GM12878 (cell line): ENCODE measurements around the gene EFCAB10. TPM values are rescaled to one million over a fixed set of nuclear protein-coding genes. Genes with fewer than 3 reads are reported as not detected.

ENCODE experiments used
- ATAC-seq: fragments of 200-7000 bp; cut with Tn5 transposase; 3 replicates; pipeline ENCODE4 v1.9.1; 2020; ENCODE audit warnings: mild to moderate bottlenecking, moderate library complexity
- BruUV-seq: library from RNA; stranded (reverse); fragments of 400-500 nt; replicated peaks from 2 replicates; lab custom pipeline; 2021; lab: Mats Ljungman, UMichigan
- CTCF ChIA-PET: fragments of 300-600 bp; sonication (Branson Sonifier 250); formaldehyde crosslinking; extraction: SDS; loops from one replicate; lab custom pipeline; 2021; ENCODE audit warnings: inconsistent platforms; lab: Yijun Ruan, JAX
- POLR2A ChIA-PET: fragments of 350-600 bp; formaldehyde crosslinking; extraction: SDS; loops from one replicate; lab custom pipeline; 2021; ENCODE audit warnings: inconsistent platforms; lab: Charles Lee
- RAD21 ChIA-PET: fragments of 300-600 bp; sonication (Branson Sonifier 250); formaldehyde crosslinking; loops from one replicate; lab custom pipeline; 2023; ENCODE audit warnings: antibody characterized with exemption; ENCODE audit not compliant: unreplicated experiment; lab: Charles Lee
- SMC1A ChIA-PET: fragments of 300-600 bp; sonication (Branson Sonifier 250); formaldehyde crosslinking; loops from one replicate; lab custom pipeline; 2023; ENCODE audit not compliant: unreplicated experiment, uncharacterized antibody; lab: Charles Lee
- DNase-seq: peaks from one replicate; pipeline ENCODE4 v3.0.0-alpha.2; 2011; ENCODE audit warnings: low read depth, low spot score
- FAIRE-seq: peaks from 3 replicates; lab custom pipeline; 2011; peaks lifted over from hg19 to GRCh38; lab: Jason Lieb, UNC
- H2AFZ ChIP-seq: 2 replicates; pipeline ENCODE4 v1.6.0; 2011; ENCODE audit warnings: low read depth, low read length, control low read depth; ENCODE audit not compliant: control insufficient read depth
- H3K27ac ChIP-seq: 2 replicates; pipeline ENCODE4 v1.5.1; 2011; ENCODE audit warnings: control low read depth; ENCODE audit not compliant: control insufficient read depth, insufficient read depth
- H3K27me3 ChIP-seq, 2 experiments: replicated peaks in 1 of 2; 2 replicates each; pipeline versions ENCODE4 v1.6.0 to v1.6.1; 2011; ENCODE audit warnings: low read length in 1 of 2; ENCODE audit not compliant: control insufficient read depth in 2 of 2, insufficient read depth in 2 of 2
- H3K36me3 ChIP-seq, 2 experiments: 2 replicates each; pipeline ENCODE4 v1.5.1; 2011; ENCODE audit warnings: low read length in 1 of 2; ENCODE audit not compliant: control insufficient read depth in 2 of 2, insufficient read depth in 2 of 2
- H3K4me1 ChIP-seq: 2 replicates; pipeline ENCODE4 v1.6.1; 2011; ENCODE audit warnings: mild to moderate bottlenecking, low read length, moderate library complexity, mixed read lengths; ENCODE audit not compliant: control insufficient read depth, insufficient read depth
- H3K4me2 ChIP-seq: 2 replicates; pipeline ENCODE4 v1.6.0; 2011; ENCODE audit warnings: control low read depth; ENCODE audit not compliant: control insufficient read depth, insufficient read depth
- H3K4me3 ChIP-seq: fragments of 200-600 bp; sonication (generic); 2 replicates; pipeline ENCODE4 v1.5.1; 2016
- H3K79me2 ChIP-seq: 2 replicates; pipeline ENCODE4 v1.6.0; 2011; ENCODE audit warnings: low read length; ENCODE audit not compliant: control insufficient read depth, insufficient read depth
- H3K9ac ChIP-seq: 2 replicates; pipeline ENCODE4 v1.8.0; 2011; ENCODE audit warnings: low read length, control low read depth, mixed read lengths; ENCODE audit not compliant: control insufficient read depth, insufficient read depth
- H3K9me3 ChIP-seq: replicated peaks from 3 replicates; pipeline ENCODE4 v1.5.1; 2011; ENCODE audit warnings: mild to moderate bottlenecking, low read length; ENCODE audit not compliant: control insufficient read depth, insufficient read depth
- H4K20me1 ChIP-seq: 2 replicates; pipeline ENCODE4 v1.6.0; 2011; ENCODE audit not compliant: control insufficient read depth, insufficient read depth
- EGR1 ChIP-seq, 2 experiments: IDR thresholded peaks; 1 replicate in 1 of 2; 2 replicates in 1 of 2; pipeline ENCODE4 v1.6.1; 2011 to 2012; ENCODE audit warnings: low read depth in 2 of 2, low read length in 2 of 2, borderline replicate concordance in 1 of 2, mild to moderate bottlenecking in 1 of 2, moderate library complexity in 1 of 2
- NFYB ChIP-seq: IDR thresholded peaks from 2 replicates; pipeline ENCODE4 v1.6.1; 2011; ENCODE audit warnings: low read depth, mild to moderate bottlenecking, low read length, improper control_type of control experiment, moderate library complexity; ENCODE audit not compliant: insufficient read depth
- RCOR1 ChIP-seq: conservative IDR thresholded peaks from 2 replicates; pipeline ENCODE4 v1.6.1; 2012; ENCODE audit warnings: low read depth, low read length, improper control_type of control experiment
- SREBF2 ChIP-seq: IDR thresholded peaks from 2 replicates; pipeline ENCODE4 v1.6.1; 2012; ENCODE audit warnings: mild to moderate bottlenecking, low read length
- SRF ChIP-seq, 2 experiments: IDR thresholded peaks; 2 replicates each; pipeline ENCODE4 v1.6.1; 2011; ENCODE audit warnings: low read depth in 2 of 2, low read length in 2 of 2, mild to moderate bottlenecking in 1 of 2, moderate library complexity in 1 of 2
- WGBS: methylation state at CpG from one replicate; pipeline ENCODE4 v1.1.6; 2016; ENCODE audit warnings: low lambda C conversion rate; ENCODE audit not compliant: insufficient replicate concordance, insufficient coverage; ENCODE audit errors: missing lambda C conversion rate; 5-methylcytosine and 5-hydroxymethylcytosine counted together
- in situ Hi-C: fragments of 300-500 bp; cut with MboI; formaldehyde crosslinking; loops from 9 replicates; pipeline ENCODE4 v1.14.3; 2018; ENCODE audit warnings: mixed read lengths
- intact Hi-C: fragments of 100-400 bp; cut with micrococcal nuclease; formaldehyde crosslinking; loops from one replicate; pipeline ENCODE4 v1.14.2; 2022; ENCODE audit not compliant: unreplicated experiment
- polyA plus RNA-seq, 11 experiments: library from polyadenylated mRNA; depleted of rRNA in 4 of 11; unstranded in 6 of 11; stranded (reverse) in 5 of 11; fragments of >200 nt; fragmentation: Nextera tagmentation in 4 of 11; fragmentation: Illumina TruSeq in 1 of 11; extraction: Ambion mirVana in 4 of 11; extraction: Trizol in 1 of 11; gene quantifications; 1 replicate in 1 of 11; 2 replicates in 10 of 11; pipeline versions ENCODE4 v1.2.1 to v1.2.3, GENCODE V29; 2011 to 2016; ENCODE audit warnings: inconsistent platforms in 2 of 11, missing spikeins in 2 of 11, low read depth in 1 of 11
- total RNA-seq, 4 experiments: library from RNA; depleted of rRNA in 3 of 4; stranded (reverse); fragments of >200 nt in 3 of 4; fragmentation: Illumina TruSeq in 1 of 4; extraction: Trizol in 1 of 4; gene quantifications; 2 replicates each; pipeline versions ENCODE4 v1.2.1 to v1.2.3, GENCODE V29; 2013 to 2021
- TF ChIP-seq, protein P1 (sequence below): fragments of 450-650 bp; IDR thresholded peaks from 2 replicates; pipeline ENCODE4 v1.6.1; 2017; ENCODE audit warnings: mild to moderate bottlenecking, moderate library complexity
- TF ChIP-seq, protein P2 (sequence below): fragments of 450-650 bp; IDR thresholded peaks from 2 replicates; pipeline ENCODE4 v1.6.1; 2017; ENCODE audit warnings: low read depth, mild to moderate bottlenecking, moderate library complexity
- TF ChIP-seq, protein P3 (sequence below): IDR thresholded peaks from 2 replicates; pipeline ENCODE4 v1.6.1; 2011; ENCODE audit warnings: low read depth, low read length, improper control_type of control experiment, borderline replicate concordance
- TF ChIP-seq, protein P4 (sequence below): fragments of 450-650 bp; conservative IDR thresholded peaks from 2 replicates; pipeline ENCODE4 v1.6.1; 2017; ENCODE audit warnings: mild to moderate bottlenecking, moderate library complexity
- TF ChIP-seq, protein P5 (sequence below): fragments of 450-650 bp; IDR thresholded peaks from 2 replicates; pipeline ENCODE4 v1.6.1; 2017; ENCODE audit warnings: mild to moderate bottlenecking, moderate library complexity

The EFCAB10 gene
- total and polyA plus RNA-seq, 10 of the 15 experiments (the other 5 are each of a cell fraction or from before 2014, with no cell fraction given): 0.38 to 1.0 (median 0.54) TPM; not detected in 6

DNA sequence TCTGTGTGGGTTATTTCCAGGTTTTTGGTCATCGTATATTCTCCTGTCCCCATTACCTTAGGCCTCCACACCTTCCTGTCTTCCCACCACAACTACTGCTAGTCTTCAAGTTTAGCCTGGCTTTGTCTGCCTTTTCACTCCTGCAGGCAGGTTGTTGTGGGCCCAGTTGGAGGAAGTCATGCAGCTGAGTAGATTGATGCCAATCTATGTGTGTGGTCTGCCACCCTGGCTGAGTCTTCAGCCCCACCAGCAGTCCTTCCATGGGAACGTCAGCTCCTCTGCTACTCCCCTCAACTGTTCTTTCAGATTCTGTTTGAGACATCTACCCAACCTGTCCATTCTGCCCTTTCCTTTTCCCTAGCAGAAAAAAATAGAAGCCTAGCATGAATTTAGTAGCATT is 43.0 kb downstream of the EFCAB10 start:
- RAD21 ChIA-PET: no interaction called here
- CTCF ChIA-PET: interaction anchor here (1.0 kb wide), 1 partner anchor 9 kb away, joined by 3 read pairs; no protein-coding TSS in a partner anchor
- TF ChIP-seq SREBF2 (no peak), RCOR1 (no peak), SRF (IDR thresholded peaks at IDR 0.05; ENCODE audit: low read depth in 2 of 2, low read length in 2 of 2) (no peak), EGR1 (IDR thresholded peaks at IDR 0.05; ENCODE audit: borderline replicate concordance in 1 of 2, low read depth in 2 of 2, low read length in 2 of 2) (no peak), NFYB (no peak)
- TF ChIP-seq, protein P1, sequence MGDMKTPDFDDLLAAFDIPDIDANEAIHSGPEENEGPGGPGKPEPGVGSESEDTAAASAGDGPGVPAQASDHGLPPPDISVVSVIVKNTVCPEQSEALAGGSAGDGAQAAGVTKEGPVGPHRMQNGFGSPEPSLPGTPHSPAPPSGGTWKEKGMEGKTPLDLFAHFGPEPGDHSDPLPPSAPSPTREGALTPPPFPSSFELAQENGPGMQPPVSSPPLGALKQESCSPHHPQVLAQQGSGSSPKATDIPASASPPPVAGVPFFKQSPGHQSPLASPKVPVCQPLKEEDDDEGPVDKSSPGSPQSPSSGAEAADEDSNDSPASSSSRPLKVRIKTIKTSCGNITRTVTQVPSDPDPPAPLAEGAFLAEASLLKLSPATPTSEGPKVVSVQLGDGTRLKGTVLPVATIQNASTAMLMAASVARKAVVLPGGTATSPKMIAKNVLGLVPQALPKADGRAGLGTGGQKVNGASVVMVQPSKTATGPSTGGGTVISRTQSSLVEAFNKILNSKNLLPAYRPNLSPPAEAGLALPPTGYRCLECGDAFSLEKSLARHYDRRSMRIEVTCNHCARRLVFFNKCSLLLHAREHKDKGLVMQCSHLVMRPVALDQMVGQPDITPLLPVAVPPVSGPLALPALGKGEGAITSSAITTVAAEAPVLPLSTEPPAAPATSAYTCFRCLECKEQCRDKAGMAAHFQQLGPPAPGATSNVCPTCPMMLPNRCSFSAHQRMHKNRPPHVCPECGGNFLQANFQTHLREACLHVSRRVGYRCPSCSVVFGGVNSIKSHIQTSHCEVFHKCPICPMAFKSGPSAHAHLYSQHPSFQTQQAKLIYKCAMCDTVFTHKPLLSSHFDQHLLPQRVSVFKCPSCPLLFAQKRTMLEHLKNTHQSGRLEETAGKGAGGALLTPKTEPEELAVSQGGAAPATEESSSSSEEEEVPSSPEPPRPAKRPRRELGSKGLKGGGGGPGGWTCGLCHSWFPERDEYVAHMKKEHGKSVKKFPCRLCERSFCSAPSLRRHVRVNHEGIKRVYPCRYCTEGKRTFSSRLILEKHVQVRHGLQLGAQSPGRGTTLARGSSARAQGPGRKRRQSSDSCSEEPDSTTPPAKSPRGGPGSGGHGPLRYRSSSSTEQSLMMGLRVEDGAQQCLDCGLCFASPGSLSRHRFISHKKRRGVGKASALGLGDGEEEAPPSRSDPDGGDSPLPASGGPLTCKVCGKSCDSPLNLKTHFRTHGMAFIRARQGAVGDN: no peak
- TF ChIP-seq, protein P2, sequence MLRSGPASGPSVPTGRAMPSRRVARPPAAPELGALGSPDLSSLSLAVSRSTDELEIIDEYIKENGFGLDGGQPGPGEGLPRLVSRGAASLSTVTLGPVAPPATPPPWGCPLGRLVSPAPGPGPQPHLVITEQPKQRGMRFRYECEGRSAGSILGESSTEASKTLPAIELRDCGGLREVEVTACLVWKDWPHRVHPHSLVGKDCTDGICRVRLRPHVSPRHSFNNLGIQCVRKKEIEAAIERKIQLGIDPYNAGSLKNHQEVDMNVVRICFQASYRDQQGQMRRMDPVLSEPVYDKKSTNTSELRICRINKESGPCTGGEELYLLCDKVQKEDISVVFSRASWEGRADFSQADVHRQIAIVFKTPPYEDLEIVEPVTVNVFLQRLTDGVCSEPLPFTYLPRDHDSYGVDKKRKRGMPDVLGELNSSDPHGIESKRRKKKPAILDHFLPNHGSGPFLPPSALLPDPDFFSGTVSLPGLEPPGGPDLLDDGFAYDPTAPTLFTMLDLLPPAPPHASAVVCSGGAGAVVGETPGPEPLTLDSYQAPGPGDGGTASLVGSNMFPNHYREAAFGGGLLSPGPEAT: no peak
- TF ChIP-seq, protein P3, sequence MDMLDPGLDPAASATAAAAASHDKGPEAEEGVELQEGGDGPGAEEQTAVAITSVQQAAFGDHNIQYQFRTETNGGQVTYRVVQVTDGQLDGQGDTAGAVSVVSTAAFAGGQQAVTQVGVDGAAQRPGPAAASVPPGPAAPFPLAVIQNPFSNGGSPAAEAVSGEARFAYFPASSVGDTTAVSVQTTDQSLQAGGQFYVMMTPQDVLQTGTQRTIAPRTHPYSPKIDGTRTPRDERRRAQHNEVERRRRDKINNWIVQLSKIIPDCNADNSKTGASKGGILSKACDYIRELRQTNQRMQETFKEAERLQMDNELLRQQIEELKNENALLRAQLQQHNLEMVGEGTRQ: no peak
- TF ChIP-seq, protein P4, sequence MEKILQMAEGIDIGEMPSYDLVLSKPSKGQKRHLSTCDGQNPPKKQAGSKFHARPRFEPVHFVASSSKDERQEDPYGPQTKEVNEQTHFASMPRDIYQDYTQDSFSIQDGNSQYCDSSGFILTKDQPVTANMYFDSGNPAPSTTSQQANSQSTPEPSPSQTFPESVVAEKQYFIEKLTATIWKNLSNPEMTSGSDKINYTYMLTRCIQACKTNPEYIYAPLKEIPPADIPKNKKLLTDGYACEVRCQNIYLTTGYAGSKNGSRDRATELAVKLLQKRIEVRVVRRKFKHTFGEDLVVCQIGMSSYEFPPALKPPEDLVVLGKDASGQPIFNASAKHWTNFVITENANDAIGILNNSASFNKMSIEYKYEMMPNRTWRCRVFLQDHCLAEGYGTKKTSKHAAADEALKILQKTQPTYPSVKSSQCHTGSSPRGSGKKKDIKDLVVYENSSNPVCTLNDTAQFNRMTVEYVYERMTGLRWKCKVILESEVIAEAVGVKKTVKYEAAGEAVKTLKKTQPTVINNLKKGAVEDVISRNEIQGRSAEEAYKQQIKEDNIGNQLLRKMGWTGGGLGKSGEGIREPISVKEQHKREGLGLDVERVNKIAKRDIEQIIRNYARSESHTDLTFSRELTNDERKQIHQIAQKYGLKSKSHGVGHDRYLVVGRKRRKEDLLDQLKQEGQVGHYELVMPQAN: no peak
- TF ChIP-seq, protein P5, sequence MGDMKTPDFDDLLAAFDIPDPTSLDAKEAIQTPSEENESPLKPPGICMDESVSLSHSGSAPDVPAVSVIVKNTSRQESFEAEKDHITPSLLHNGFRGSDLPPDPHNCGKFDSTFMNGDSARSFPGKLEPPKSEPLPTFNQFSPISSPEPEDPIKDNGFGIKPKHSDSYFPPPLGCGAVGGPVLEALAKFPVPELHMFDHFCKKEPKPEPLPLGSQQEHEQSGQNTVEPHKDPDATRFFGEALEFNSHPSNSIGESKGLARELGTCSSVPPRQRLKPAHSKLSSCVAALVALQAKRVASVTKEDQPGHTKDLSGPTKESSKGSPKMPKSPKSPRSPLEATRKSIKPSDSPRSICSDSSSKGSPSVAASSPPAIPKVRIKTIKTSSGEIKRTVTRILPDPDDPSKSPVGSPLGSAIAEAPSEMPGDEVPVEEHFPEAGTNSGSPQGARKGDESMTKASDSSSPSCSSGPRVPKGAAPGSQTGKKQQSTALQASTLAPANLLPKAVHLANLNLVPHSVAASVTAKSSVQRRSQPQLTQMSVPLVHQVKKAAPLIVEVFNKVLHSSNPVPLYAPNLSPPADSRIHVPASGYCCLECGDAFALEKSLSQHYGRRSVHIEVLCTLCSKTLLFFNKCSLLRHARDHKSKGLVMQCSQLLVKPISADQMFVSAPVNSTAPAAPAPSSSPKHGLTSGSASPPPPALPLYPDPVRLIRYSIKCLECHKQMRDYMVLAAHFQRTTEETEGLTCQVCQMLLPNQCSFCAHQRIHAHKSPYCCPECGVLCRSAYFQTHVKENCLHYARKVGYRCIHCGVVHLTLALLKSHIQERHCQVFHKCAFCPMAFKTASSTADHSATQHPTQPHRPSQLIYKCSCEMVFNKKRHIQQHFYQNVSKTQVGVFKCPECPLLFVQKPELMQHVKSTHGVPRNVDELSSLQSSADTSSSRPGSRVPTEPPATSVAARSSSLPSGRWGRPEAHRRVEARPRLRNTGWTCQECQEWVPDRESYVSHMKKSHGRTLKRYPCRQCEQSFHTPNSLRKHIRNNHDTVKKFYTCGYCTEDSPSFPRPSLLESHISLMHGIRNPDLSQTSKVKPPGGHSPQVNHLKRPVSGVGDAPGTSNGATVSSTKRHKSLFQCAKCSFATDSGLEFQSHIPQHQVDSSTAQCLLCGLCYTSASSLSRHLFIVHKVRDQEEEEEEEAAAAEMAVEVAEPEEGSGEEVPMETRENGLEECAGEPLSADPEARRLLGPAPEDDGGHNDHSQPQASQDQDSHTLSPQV: no peak

More for the DNA sequence above, 43.0 kb downstream of the EFCAB10 start:
- no TSS peak for BruUV-seq
- Histone ChIP-seq H3K36me3 (peaks cover 3 to 18% of the 10 kb centered on the region in 2 experiments), H4K20me1 (no peaks in the 10 kb centered on the region), H3K9ac (no peak overlapping the region), H3K27ac (no peak overlapping the region), H3K9me3 (no peaks in the 10 kb centered on the region), H3K79me2 (peaks cover 5% of the 10 kb centered on the region), H3K4me3 (no peak overlapping the region), H3K27me3 (no peaks in the 10 kb centered on the region), H3K4me2 (no peak overlapping the region), H2AFZ (no peak overlapping the region), H3K4me1 (peaks cover 2% of the 10 kb centered on the region)
- 31% methylated on average over 2 of the region's 2 CpGs for WGBS
- DNase-seq: no peak
- SMC1A ChIA-PET: no interaction called here
- POLR2A ChIA-PET: no interaction called here
- no peak for FAIRE-seq
- in situ Hi-C loops (no loop called here), intact Hi-C loops (no loop called here)
- no peak for ATAC-seq
